ENCODE data around the gene PRKCI.

DNA sequence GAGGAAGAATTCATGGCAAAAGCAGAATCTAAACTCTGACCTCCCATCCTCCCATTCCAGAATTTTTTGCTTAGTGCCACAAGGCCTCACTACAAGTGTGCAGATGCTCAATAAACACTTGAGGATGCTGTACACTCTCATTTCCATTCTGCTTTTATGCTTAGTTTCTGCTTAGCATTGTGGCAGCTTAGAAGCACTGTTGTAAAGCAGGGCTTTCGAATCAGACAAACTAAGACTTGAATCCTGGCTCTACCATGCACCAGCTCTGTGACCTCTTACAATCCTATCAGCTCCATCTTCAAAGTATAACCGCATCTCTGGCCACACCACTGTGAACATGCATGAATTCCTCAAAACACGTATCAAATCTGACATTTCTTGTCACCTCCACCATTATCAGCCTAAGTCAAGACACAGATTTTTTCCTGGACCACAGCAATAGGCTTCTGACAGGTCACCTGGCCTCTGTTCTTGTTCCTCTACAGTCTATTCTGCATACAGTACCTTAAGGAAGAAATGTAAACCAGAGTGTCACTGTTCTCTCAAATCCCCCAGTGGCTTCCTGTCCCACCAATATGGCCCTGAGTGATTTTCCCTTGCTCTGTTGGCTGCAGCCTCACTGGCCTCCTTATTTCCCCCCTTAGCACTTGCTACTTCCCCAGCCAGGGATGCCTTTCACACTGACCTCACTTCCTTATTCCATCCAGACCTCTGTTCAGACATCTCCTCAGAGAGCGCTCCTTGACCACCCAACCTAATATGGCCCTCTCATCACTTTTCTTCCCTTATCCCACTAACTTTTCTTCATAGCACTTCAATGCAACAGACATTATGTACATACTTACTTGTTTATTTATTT is 32.6 kb upstream of the PRKCI start:
- TF ChIP-seq, protein P1, sequence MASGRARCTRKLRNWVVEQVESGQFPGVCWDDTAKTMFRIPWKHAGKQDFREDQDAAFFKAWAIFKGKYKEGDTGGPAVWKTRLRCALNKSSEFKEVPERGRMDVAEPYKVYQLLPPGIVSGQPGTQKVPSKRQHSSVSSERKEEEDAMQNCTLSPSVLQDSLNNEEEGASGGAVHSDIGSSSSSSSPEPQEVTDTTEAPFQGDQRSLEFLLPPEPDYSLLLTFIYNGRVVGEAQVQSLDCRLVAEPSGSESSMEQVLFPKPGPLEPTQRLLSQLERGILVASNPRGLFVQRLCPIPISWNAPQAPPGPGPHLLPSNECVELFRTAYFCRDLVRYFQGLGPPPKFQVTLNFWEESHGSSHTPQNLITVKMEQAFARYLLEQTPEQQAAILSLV (tag; IDR thresholded peaks at IDR 0.05): no peak
- TF ChIP-seq YBX1 (IDR thresholded peaks at IDR 0.05) (no peak), SIN3A (IDR thresholded peaks at IDR 0.05; ENCODE audit: borderline replicate concordance in 2 of 2, control insufficient read depth in 1 of 2, low read depth in 2 of 2, low read length in 2 of 2) (no peak), MEF2D (tag; conservative IDR thresholded peaks at IDR 0.05; ENCODE audit: low read depth) (no peak), ZSCAN32 (CRISPR knock-in tag; IDR thresholded peaks at IDR 0.05) (no peak), POLR3G (IDR thresholded peaks at IDR 0.05; ENCODE audit: extremely low read depth, insufficient read length, insufficient replicate concordance) (no peak), PURB (CRISPR knock-in tag; IDR thresholded peaks at IDR 0.05; ENCODE audit: low read depth) (no peak), SETDB1 (IDR thresholded peaks at IDR 0.05; ENCODE audit: low read length) (no peak)

Data from K562 (cell line).